HCT116 (cell line): Measurements from ENCODE around the gene WIPF3. TPM values are rescaled to one million over a fixed set of nuclear protein-coding genes. Genes with fewer than 3 reads are reported as not detected.

Experiments used
- ATAC-seq: fragments of 200-7000 bp; cut with Tn5 transposase; 2 replicates; pipeline ENCODE4 v1.9.1; 2020; ENCODE audit warnings: mild to moderate bottlenecking, moderate library complexity
- BruUV-seq: library from RNA; stranded (reverse); fragments of 400-500 nt; replicated peaks from 2 replicates; lab custom pipeline; 2021; lab: Mats Ljungman, UMichigan
- CTCF ChIA-PET: fragments of 300-600 bp; sonication (Branson Sonifier 250); formaldehyde crosslinking; loops from one replicate; lab custom pipeline; 2021; ENCODE audit warnings: antibody characterized with exemption; lab: Charles Lee
- POLR2A ChIA-PET: fragments of 300-600, 350-600 bp; sonication (Branson Sonifier 250); formaldehyde crosslinking; loops from one replicate; lab custom pipeline; 2021; ENCODE audit warnings: antibody characterized with exemption; lab: Charles Lee
- RAD21 ChIA-PET, 2 experiments: fragments of 300-600 bp; sonication (Branson Sonifier 250); formaldehyde crosslinking; loops; one replicate each; lab custom pipeline; 2023; ENCODE audit warnings: low total read pairs in 2 of 2; ENCODE audit not compliant: uncharacterized antibody in 2 of 2, unreplicated experiment in 2 of 2, low non-redundant PET in 1 of 2; lab: Charles Lee
- DNase-seq: peaks from one replicate; pipeline ENCODE4 v3.0.0-alpha.2; 2010; ENCODE audit warnings: low read depth, low spot score
- H2AFZ ChIP-seq: fragments of 200-600 bp; shearing (Covaris generic), sonication (generic); 2 replicates; pipeline ENCODE4 v1.6.1; 2017; ENCODE audit warnings: low read depth, mixed run types, mixed read lengths, antibody characterized with exemption, low read length; ENCODE audit not compliant: poor library complexity, severe bottlenecking
- H3K27ac ChIP-seq: 2 replicates; pipeline ENCODE4 v1.5.1; 2012; ENCODE audit warnings: low read depth, low read length
- H3K27me3 ChIP-seq: fragments of 200-600 bp; sonication (generic); 2 replicates; pipeline ENCODE4 v1.6.1; 2016; ENCODE audit warnings: mixed run types, low read length, mixed read lengths; ENCODE audit not compliant: insufficient read depth
- H3K36me3 ChIP-seq, 2 experiments: fragments of 200-500 bp in 1 of 2; fragments of 200-600 bp in 1 of 2; sonication (Bioruptor generic) in 1 of 2; sonication (generic) in 1 of 2; 2 replicates each; pipeline versions ENCODE4 v1.5.1 to v1.6.1; 2014 to 2016; ENCODE audit warnings: low read length in 2 of 2, inconsistent platforms in 1 of 2, mixed read lengths in 1 of 2, mixed run types in 1 of 2; ENCODE audit not compliant: insufficient read depth in 2 of 2, control insufficient read depth in 1 of 2
- H3K4me1 ChIP-seq, 2 experiments: fragments of 200-600 bp in 1 of 2; sonication (generic) in 1 of 2; 2 replicates each; pipeline versions ENCODE4 v1.5.1 to v1.6.1; 2012 to 2017; ENCODE audit warnings: low read length in 2 of 2, inconsistent platforms in 1 of 2, mild to moderate bottlenecking in 1 of 2, mixed read lengths in 1 of 2, mixed run types in 1 of 2, moderate library complexity in 1 of 2; ENCODE audit not compliant: insufficient read depth in 2 of 2, control insufficient read depth in 1 of 2
- H3K4me2 ChIP-seq: fragments of 200-600 bp; sonication (generic); 2 replicates; pipeline ENCODE4 v1.6.1; 2017; ENCODE audit warnings: mixed run types, low read length, mixed read lengths
- H3K4me3 ChIP-seq, 2 experiments: fragments of 200-600 bp in 1 of 2; sonication (generic) in 1 of 2; replicated peaks in 1 of 2; 2 replicates each; pipeline ENCODE4 v1.5.1; 2011 to 2016; ENCODE audit warnings: low read length in 2 of 2, control low read depth in 1 of 2, low read depth in 1 of 2, mild to moderate bottlenecking in 1 of 2, mixed read lengths in 1 of 2, mixed run types in 1 of 2
- H3K79me2 ChIP-seq: fragments of 200-600 bp; sonication (generic); 2 replicates; pipeline ENCODE4 v1.6.1; 2017; ENCODE audit warnings: mild to moderate bottlenecking, mixed run types, low read length, moderate library complexity, mixed read lengths; ENCODE audit not compliant: insufficient read depth
- H3K9ac ChIP-seq: fragments of 200-600 bp; sonication (generic); 2 replicates; pipeline ENCODE4 v1.6.1; 2016; ENCODE audit warnings: low read length, mixed read lengths
- H3K9me2 ChIP-seq: fragments of 200-600 bp; sonication (generic), shearing (Covaris generic); 2 replicates; pipeline ENCODE4 v1.6.1; 2017; ENCODE audit warnings: mixed run types, mild to moderate bottlenecking, moderate library complexity; ENCODE audit not compliant: insufficient read depth
- H3K9me3 ChIP-seq, 2 experiments: fragments of 200-500 bp in 1 of 2; fragments of 200-600 bp in 1 of 2; sonication (Bioruptor generic) in 1 of 2; sonication (generic) in 1 of 2; 2 replicates each; pipeline ENCODE4 v1.6.1; 2014 to 2017; ENCODE audit warnings: low read length in 2 of 2, mixed read lengths in 2 of 2, inconsistent platforms in 1 of 2, low read depth in 1 of 2, mild to moderate bottlenecking in 1 of 2, mixed run types in 1 of 2, moderate library complexity in 1 of 2; ENCODE audit not compliant: control insufficient read depth in 1 of 2, insufficient read depth in 1 of 2
- H4K20me1 ChIP-seq: fragments of 200-600 bp; sonication (generic), shearing (Covaris generic); 2 replicates; pipeline ENCODE4 v1.6.1; 2017; ENCODE audit warnings: mixed run types, mild to moderate bottlenecking, moderate library complexity; ENCODE audit not compliant: insufficient read depth
- CBX3 ChIP-seq: IDR thresholded peaks from 2 replicates; pipeline ENCODE4 v1.6.1; 2012; ENCODE audit warnings: low read depth
- CTCF ChIP-seq, 3 experiments: fragments of 200-600 bp in 1 of 3; sonication (generic) in 1 of 3; IDR thresholded peaks in 2 of 3; conservative IDR thresholded peaks in 1 of 3; 2 replicates each; pipeline ENCODE4 v1.5.1; 2012 to 2017; ENCODE audit warnings: low read depth in 2 of 3, low read length in 2 of 3, antibody characterized with exemption in 1 of 3, borderline replicate concordance in 1 of 3, control low read depth in 1 of 3, mild to moderate bottlenecking in 1 of 3, mixed read lengths in 1 of 3, mixed run types in 1 of 3, moderate library complexity in 1 of 3; ENCODE audit not compliant: insufficient read depth in 1 of 3
- EZH2phosphoT487 ChIP-seq: fragments of 200-600 bp; IDR thresholded peaks from 2 replicates; pipeline ENCODE4 v1.6.1; 2018; ENCODE audit warnings: antibody characterized with exemption, borderline replicate concordance
- JUND ChIP-seq: IDR thresholded peaks from 2 replicates; pipeline ENCODE4 v1.6.1; 2012
- POLR2A ChIP-seq: IDR thresholded peaks from 2 replicates; pipeline ENCODE4 v1.7.0; 2011; ENCODE audit warnings: borderline replicate concordance; ENCODE audit not compliant: insufficient read depth, insufficient read length; ENCODE audit errors: extremely low read depth
- RAD21 ChIP-seq: IDR thresholded peaks from 2 replicates; pipeline ENCODE4 v1.6.1; 2012; ENCODE audit warnings: low read depth, mild to moderate bottlenecking
- REST ChIP-seq: IDR thresholded peaks from 2 replicates; pipeline ENCODE4 v1.6.1; 2012; ENCODE audit warnings: low read depth
- SRF ChIP-seq: IDR thresholded peaks from 2 replicates; pipeline ENCODE4 v1.6.1; 2012; ENCODE audit warnings: low read depth
- intact Hi-C: fragments of 100-400 bp; cut with micrococcal nuclease; formaldehyde crosslinking; loops from 2 replicates; pipeline ENCODE4 v1.10.0; 2022
- total RNA-seq: library from RNA; stranded (reverse); gene quantifications from one replicate; pipeline ENCODE4 v1.2.1, GENCODE V29; 2021; ENCODE audit not compliant: unreplicated experiment

WIPF3 gene
- total RNA-seq, 1 experiment from 2014 or later = 8.6 TPM

- no peaks in the 10 kb centered on the region for H3K36me3 ChIP-seq
- ChIA-PET POLR2A (no interaction called here), RAD21 (no interaction called here), CTCF (no interaction called here)
- BruUV-seq = no TSS peak
- H2AFZ ChIP-seq = no peak overlapping the region
- H3K4me2 ChIP-seq = no peak overlapping the region
- intact Hi-C loops = no loop called here
- no peaks in the 10 kb centered on the region for H3K27me3 ChIP-seq
- no peak for ATAC-seq
- H3K9me3 ChIP-seq = no peaks in the 10 kb centered on the region
- no peak for DNase-seq
- no peaks in the 10 kb centered on the region for H4K20me1 ChIP-seq
- H3K27ac ChIP-seq = no peak overlapping the region
- no peaks in the 10 kb centered on the region for H3K9me2 ChIP-seq
- H3K79me2 ChIP-seq = no peaks in the 10 kb centered on the region
- no peaks in the 10 kb centered on the region for H3K4me1 ChIP-seq
- no peak overlapping the region for H3K9ac ChIP-seq
- TF ChIP-seq JUND = no peak
- TF ChIP-seq CTCF (IDR thresholded peaks at IDR 0.05 in 2 of 3, conservative IDR thresholded peaks at IDR 0.05 in 1 of 3; ENCODE audit: borderline replicate concordance in 1 of 3, insufficient read depth in 1 of 3, low read depth in 2 of 3, low read length in 2 of 3) = no peak
- no peak for TF ChIP-seq REST
- TF ChIP-seq SRF = no peak
- TF ChIP-seq POLR2A = no peak
- no peak for TF ChIP-seq CBX3
- TF ChIP-seq RAD21 = no peak
- TF ChIP-seq EZH2phosphoT487 = no peak
- no peak overlapping the region for H3K4me3 ChIP-seq
Measured at GRCh38 chr7:29886827-29887226, 80.5 kb downstream of the WIPF3 start.
